WERI-Rb-1 (cell line): ENCODE data around the gene GSK3A.

Experiments used
- DNase-seq: peaks from one replicate; pipeline ENCODE4 v3.0.0-alpha.2; 2020
- H3K27ac ChIP-seq: fragments of 250-450 bp; sonication (Bioruptor Pico); 2 replicates; pipeline ENCODE4 v1.5.1; 2020; ENCODE audit warnings: mild to moderate bottlenecking, moderate library complexity
- H3K27me3 ChIP-seq: fragments of 250-450 bp; sonication (Bioruptor Pico); 2 replicates; pipeline ENCODE4 v1.5.1; 2021; ENCODE audit warnings: mild to moderate bottlenecking, low read depth, moderate library complexity; ENCODE audit not compliant: insufficient read depth, severe bottlenecking
- H3K36me3 ChIP-seq: fragments of 250-450 bp; sonication (Bioruptor Pico); 2 replicates; pipeline ENCODE4 v1.5.1; 2020; ENCODE audit warnings: mild to moderate bottlenecking, moderate library complexity
- H3K4me3 ChIP-seq: 2 replicates; pipeline ENCODE4 v1.5.1; 2011; ENCODE audit warnings: low read depth, mild to moderate bottlenecking, control low read depth, low read length
- H3K9me3 ChIP-seq: fragments of 250-450 bp; sonication (Bioruptor Pico); 2 replicates; pipeline ENCODE4 v1.5.1; 2021; ENCODE audit warnings: mild to moderate bottlenecking, moderate library complexity; ENCODE audit not compliant: severe bottlenecking
- TF ChIP-seq, protein P1 (sequence below): IDR thresholded peaks from 2 replicates; pipeline ENCODE4 v1.5.1; 2011; ENCODE audit warnings: low read depth, mild to moderate bottlenecking, control low read depth, inconsistent platforms, low read length

Gene GSK3A

DNA sequence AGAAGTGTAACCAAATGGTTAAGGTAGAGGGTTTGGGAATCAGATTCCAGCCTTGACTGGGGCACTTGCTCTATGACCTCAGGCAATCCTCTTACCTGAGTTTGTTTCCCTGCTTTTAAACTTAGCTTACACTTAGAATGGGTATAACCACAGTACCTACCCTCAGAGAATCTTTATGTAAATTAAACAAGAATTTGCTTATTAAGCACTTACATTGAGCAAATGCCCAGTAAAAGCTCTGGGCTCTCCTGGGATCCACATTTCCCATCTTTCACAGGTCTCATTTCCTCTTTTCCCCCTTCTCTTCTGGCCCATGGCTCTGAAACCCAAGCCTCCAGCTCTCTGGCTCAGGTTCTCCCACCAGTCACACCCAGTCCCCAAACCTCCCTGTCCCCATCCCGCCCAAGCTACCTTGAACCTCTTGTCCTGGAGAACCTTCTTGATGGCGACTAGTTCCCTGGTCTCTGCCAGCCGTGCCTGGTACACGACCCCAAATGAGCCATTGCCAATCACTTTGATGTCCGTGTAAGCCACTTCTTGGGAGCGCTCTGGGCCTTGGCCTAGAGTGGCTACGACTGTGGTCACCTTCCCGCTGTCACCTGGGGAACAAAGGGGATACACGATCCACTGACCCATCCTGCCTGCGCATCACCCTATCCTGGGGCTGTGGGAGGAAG lies 2.7 kb downstream of the GSK3A start:
- DNase-seq = no peak
- no peak overlapping the region for H3K27ac ChIP-seq

DNA sequence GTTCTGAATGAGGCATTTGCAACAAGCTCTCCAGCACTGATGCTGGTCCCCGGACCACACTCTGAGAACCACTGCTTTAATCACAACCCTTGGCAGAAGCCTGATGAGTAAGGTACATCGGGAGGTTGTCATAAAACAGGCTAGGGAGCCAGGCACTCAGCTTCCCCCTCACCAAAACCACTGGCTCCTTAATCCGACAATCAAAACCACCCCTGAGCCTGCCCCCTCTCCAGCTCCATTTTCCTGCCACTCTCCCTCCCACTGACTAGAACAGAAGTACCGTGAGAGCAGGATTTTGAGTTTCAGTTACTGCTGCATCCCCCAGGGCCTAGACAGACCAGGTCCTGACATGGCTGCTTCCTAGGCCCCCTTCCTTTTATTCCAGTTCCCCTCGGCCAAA lies 7.2 kb downstream of the GSK3A start:
- H3K36me3 ChIP-seq = peaks cover 87% of the 10 kb centered on the region
- no peak for DNase-seq
- H3K4me3 ChIP-seq = no peak overlapping the region
- H3K27ac ChIP-seq = no peak overlapping the region
- H3K9me3 ChIP-seq = no peaks in the 10 kb centered on the region
- no peaks in the 10 kb centered on the region for H3K27me3 ChIP-seq
- TF ChIP-seq, protein P1, sequence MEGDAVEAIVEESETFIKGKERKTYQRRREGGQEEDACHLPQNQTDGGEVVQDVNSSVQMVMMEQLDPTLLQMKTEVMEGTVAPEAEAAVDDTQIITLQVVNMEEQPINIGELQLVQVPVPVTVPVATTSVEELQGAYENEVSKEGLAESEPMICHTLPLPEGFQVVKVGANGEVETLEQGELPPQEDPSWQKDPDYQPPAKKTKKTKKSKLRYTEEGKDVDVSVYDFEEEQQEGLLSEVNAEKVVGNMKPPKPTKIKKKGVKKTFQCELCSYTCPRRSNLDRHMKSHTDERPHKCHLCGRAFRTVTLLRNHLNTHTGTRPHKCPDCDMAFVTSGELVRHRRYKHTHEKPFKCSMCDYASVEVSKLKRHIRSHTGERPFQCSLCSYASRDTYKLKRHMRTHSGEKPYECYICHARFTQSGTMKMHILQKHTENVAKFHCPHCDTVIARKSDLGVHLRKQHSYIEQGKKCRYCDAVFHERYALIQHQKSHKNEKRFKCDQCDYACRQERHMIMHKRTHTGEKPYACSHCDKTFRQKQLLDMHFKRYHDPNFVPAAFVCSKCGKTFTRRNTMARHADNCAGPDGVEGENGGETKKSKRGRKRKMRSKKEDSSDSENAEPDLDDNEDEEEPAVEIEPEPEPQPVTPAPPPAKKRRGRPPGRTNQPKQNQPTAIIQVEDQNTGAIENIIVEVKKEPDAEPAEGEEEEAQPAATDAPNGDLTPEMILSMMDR = no peak

More for the DNA sequence above, 2.7 kb downstream of the GSK3A start:
- no peaks in the 10 kb centered on the region for H3K27me3 ChIP-seq
- H3K36me3 ChIP-seq = peaks cover 54% of the 10 kb centered on the region
- no peak overlapping the region for H3K4me3 ChIP-seq
- TF ChIP-seq, protein P1 = no peak
- H3K9me3 ChIP-seq = no peaks in the 10 kb centered on the region

DNA sequence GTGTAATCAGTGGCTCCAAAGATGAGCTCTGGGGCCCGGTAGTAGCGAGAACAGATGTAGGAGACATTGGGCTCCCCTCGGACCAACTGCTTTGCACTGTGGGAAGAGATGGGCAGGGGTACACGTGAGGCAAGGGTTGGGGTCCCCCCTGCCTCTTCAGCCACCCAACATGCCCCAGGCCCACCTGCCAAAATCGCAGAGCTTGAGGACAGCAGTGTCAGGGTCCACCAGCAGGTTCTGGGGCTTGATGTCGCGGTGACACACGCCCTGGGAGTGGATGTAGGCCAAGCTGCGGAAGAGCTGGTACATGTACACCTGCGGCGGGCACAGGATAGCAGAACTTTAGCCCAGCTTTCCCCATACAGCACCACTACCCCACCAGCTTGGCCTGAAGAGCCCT lies 8.0 kb downstream of the GSK3A start:
- H3K36me3 ChIP-seq = peaks cover 81% of the 10 kb centered on the region

DNA sequence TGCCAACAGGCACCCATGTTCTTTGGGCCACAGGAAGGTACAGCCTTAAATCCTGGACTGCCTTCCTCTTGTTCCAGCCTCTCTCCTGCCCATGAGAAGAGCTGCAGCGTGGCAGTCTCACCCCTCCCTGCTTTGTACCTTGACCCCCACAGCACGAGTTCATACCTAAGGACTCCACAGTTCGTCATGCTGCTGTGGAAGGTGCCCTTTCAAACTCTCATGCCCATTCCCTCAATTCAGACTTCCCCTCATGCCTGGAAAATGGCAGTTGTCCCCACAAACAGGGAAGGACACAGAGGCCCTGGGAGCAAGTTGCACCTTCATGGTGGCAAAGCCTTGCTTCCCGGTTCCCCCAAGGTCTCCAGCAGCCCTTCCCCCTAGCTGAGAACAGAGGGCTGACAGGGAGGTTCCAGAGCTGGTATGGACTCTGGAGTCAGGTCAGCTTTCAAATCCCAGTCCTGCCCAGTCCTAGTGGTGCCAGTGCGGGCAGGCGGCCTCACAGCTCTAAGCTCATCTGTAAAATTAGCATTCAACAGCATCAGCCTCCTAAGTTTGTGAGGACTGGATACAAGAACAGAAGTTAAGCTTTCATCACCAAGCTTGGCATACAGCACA lies 8.6 kb downstream of the GSK3A start:
- H3K9me3 ChIP-seq = no peaks in the 10 kb centered on the region
- DNase-seq = no peak
- peaks cover 81% of the 10 kb centered on the region for H3K36me3 ChIP-seq
- no peak overlapping the region for H3K27ac ChIP-seq
- no peak overlapping the region for H3K4me3 ChIP-seq
- no peaks in the 10 kb centered on the region for H3K27me3 ChIP-seq
- TF ChIP-seq, protein P1 = no peak

More for the DNA sequence above, 8.0 kb downstream of the GSK3A start:
- Histone ChIP-seq H3K27ac (no peak overlapping the region), H3K9me3 (no peaks in the 10 kb centered on the region), H3K4me3 (no peak overlapping the region), H3K27me3 (no peaks in the 10 kb centered on the region)
- TF ChIP-seq, protein P1 = no peak
- DNase-seq = no peak

DNA sequence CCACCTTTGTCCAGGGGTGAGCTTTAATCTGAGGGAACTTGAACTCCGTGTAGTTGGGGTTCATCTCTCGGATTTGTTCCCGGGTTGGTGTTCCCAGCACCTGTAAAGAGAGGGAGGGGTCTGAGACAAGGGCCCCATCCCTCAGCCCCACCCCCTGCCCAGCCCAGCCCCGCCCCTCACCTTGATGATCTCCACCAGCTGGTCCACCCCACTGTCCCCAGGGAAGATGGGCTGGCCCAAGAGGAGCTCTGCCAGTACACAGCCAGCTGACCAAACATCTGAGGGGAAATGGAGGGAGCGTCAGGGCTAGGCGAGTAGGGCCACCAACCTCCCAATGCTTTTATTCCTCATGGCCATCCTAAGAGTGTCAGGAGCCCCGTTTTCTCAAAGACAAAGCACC lies 9.3 kb downstream of the GSK3A start:
- Histone ChIP-seq H3K4me3 (no peak overlapping the region), H3K9me3 (no peaks in the 10 kb centered on the region), H3K27ac (no peak overlapping the region), H3K27me3 (no peaks in the 10 kb centered on the region), H3K36me3 (peaks cover 78% of the 10 kb centered on the region)
- DNase-seq = no peak
- TF ChIP-seq, protein P1 = no peak
